DMS114 treated with DMSO at 0.1 percent for 48 hours (cell line): Measurements from ENCODE around the gene RADIL.

ENCODE experiments used
- DNase-seq: peaks from one replicate; lab custom pipeline; 2025; ENCODE audit not compliant: unreplicated experiment; lab: John Stamatoyannopoulos, UW

The RADIL gene

DNA sequence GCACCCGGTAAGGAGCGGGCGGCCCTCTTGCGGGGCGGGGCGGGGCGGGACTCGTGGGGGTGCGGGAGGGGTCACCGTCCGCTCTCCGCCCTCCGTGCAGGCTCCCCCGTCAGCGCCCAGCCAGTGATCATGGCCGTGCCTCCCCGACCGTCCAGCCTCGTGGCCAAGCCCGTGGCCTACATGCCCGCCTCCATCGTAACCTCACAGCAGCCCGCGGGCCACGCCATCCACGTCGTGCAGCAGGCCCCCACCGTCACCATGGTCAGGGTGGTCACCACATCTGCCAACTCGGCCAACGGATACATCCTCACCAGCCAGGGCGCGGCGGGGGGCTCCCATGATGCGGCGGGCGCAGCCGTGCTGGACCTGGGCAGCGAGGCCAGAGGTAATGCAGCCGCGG lies 124.3 kb downstream of the RADIL start:
- no peak for DNase-seq

GRCh38 chr7:4758791-4759190 lies 124.7 kb downstream of the RADIL start:
- no peak for DNase-seq

GRCh38 chr7:4758111-4758510 lies 125.4 kb downstream of the RADIL start:
- DNase-seq = no peak

DNA sequence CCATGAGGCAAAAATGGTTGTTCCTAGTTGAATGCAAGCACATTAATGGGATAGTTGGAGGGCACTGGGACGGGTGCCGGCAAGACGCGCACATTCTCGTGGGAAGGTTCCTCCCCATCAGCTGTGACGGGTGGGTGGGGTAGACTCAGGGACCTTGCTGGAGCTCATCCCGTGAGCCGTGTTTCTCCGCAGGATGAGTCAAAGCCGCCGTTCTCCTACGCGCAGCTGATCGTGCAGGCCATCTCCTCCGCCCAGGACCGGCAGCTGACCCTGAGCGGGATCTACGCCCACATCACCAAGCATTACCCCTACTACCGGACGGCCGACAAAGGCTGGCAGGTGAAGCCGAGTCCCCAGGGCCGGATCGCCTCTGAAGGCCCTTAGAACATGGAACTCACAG lies 128.5 kb downstream of the RADIL start:
- DNase-seq = no peak

- no peak for DNase-seq
Observed at GRCh38 chr7:4754433-4755010, 129.0 kb downstream of the RADIL start.

- no peak for DNase-seq
Observed at GRCh38 chr7:4753598-4754432, 129.7 kb downstream of the RADIL start.

- no peak for DNase-seq
Observed at GRCh38 chr7:4751398-4751947, 132.0 kb downstream of the RADIL start.

- DNase-seq = no peak
Observed at GRCh38 chr7:4749798-4750197, 133.7 kb downstream of the RADIL start.

- no peak for DNase-seq
Observed at GRCh38 chr7:4749363-4749762, 134.2 kb downstream of the RADIL start.
